ENCODE data around the gene TKFC. TPM values are rescaled to one million over a fixed set of nuclear protein-coding genes. Genes with fewer than 3 reads are reported as not detected.

Gene TKFC
- total RNA-seq (41.5 and 42.3 TPM in 2 replicates), polyA plus RNA-seq (98.4 and 104 TPM in 2 replicates)

GRCh38 chr11:61332797-61333549, at the start of gene TKFC, which contains the start of gene DDB1:
TKFC (plus strand) TSS chr11:61333228; CDS start chr11:61334729, 1,501 bp downstream.
DDB1 (minus strand) TSS chr11:61333105; CDS start chr11:61332968, 137 bp downstream.
- peak; percentile 98 for DNase-seq (ENCODE audit: low spot score)
- peak within 1 kb of the TSS; percentile 95 for H3K27ac ChIP-seq
- under 1% methylated on average over 62 of the region's 81 CpGs for WGBS (ENCODE audit: low lambda C conversion rate, missing lambda C conversion rate)
- no peaks in the 10 kb centered on the region for H3K36me3 ChIP-seq (replicated peaks; ENCODE audit: insufficient read depth, low read depth)
- H3K79me2 ChIP-seq = peaks cover 54% of the 10 kb centered on the region
- H2AFZ ChIP-seq = peak within 1 kb of the TSS; percentile 72
- H3K9me2 ChIP-seq (replicated peaks; ENCODE audit: insufficient read depth) = no peaks in the 10 kb centered on the region
- peak within 1 kb of the TSS; percentile 80 for H3K4me3 ChIP-seq
- peaks cover 33% of the 10 kb centered on the region for H4K20me1 ChIP-seq (ENCODE audit: insufficient read depth, poor library complexity, severe bottlenecking)
- H3K4me2 ChIP-seq = peak within 1 kb of the TSS; percentile 87
- H3K27me3 ChIP-seq = no peaks in the 10 kb centered on the region
- TF ChIP-seq CTCF (IDR thresholded peaks at IDR 0.05; ENCODE audit: poor library complexity) = no peak
- no peaks in the 10 kb centered on the region for H3K9me3 ChIP-seq (ENCODE audit: low read depth)
- H3K4me1 ChIP-seq (ENCODE audit: insufficient read depth) = peaks cover 26% of the 10 kb centered on the region

GRCh38 chr11:61283613-61284012, 49.4 kb upstream of the TKFC start:
- WGBS (ENCODE audit: low lambda C conversion rate, missing lambda C conversion rate) = 94% methylated on average over 4 of the region's 4 CpGs
- H3K4me2 ChIP-seq = no peak overlapping the region
- no peaks in the 10 kb centered on the region for H3K9me3 ChIP-seq (ENCODE audit: low read depth)

GRCh38 chr11:61287338-61287977, 45.6 kb upstream of the TKFC start:
- Histone ChIP-seq H2AFZ (no peak overlapping the region), H3K36me3 (replicated peaks; ENCODE audit: insufficient read depth, low read depth) (no peaks in the 10 kb centered on the region), H4K20me1 (ENCODE audit: insufficient read depth, poor library complexity, severe bottlenecking) (no peaks in the 10 kb centered on the region), H3K27ac (no peak overlapping the region), H3K9me2 (replicated peaks; ENCODE audit: insufficient read depth) (no peaks in the 10 kb centered on the region), H3K4me2 (no peak overlapping the region), H3K79me2 (peaks cover 7% of the 10 kb centered on the region), H3K9me3 (ENCODE audit: low read depth) (no peaks in the 10 kb centered on the region), H3K4me1 (ENCODE audit: insufficient read depth) (no peaks in the 10 kb centered on the region), H3K4me3 (no peak overlapping the region), H3K27me3 (no peaks in the 10 kb centered on the region)
- TF ChIP-seq EZH2 (IDR thresholded peaks at IDR 0.05; ENCODE audit: borderline replicate concordance) = no peak
- no peak for TF ChIP-seq CTCF (IDR thresholded peaks at IDR 0.05; ENCODE audit: poor library complexity)
- no peak for TF ChIP-seq EZH2phosphoT487 (IDR thresholded peaks at IDR 0.05; ENCODE audit: low read depth, severe bottlenecking, unreplicated experiment)
- DNase-seq (ENCODE audit: low spot score) = no peak
- WGBS (ENCODE audit: low lambda C conversion rate, missing lambda C conversion rate) = 86% methylated on average over 14 of the region's 14 CpGs

More at GRCh38 chr11:61283613-61284012, 49.4 kb upstream of the TKFC start:
- no peaks in the 10 kb centered on the region for H3K9me2 ChIP-seq (replicated peaks; ENCODE audit: insufficient read depth)
- no peak overlapping the region for H2AFZ ChIP-seq
- no peaks in the 10 kb centered on the region for H3K36me3 ChIP-seq (replicated peaks; ENCODE audit: insufficient read depth, low read depth)
- DNase-seq (ENCODE audit: low spot score) = no peak
- H3K27me3 ChIP-seq = no peaks in the 10 kb centered on the region
- no peaks in the 10 kb centered on the region for H3K79me2 ChIP-seq
- H3K27ac ChIP-seq = no peak overlapping the region
- H3K4me3 ChIP-seq = no peak overlapping the region
- H3K4me1 ChIP-seq (ENCODE audit: insufficient read depth) = no peaks in the 10 kb centered on the region
- no peaks in the 10 kb centered on the region for H4K20me1 ChIP-seq (ENCODE audit: insufficient read depth, poor library complexity, severe bottlenecking)
- no peak for TF ChIP-seq CTCF (IDR thresholded peaks at IDR 0.05; ENCODE audit: poor library complexity)
- no peak for TF ChIP-seq EZH2 (IDR thresholded peaks at IDR 0.05; ENCODE audit: borderline replicate concordance)
- no peak for TF ChIP-seq EZH2phosphoT487 (IDR thresholded peaks at IDR 0.05; ENCODE audit: low read depth, severe bottlenecking, unreplicated experiment)

All from hepatocyte (in vitro differentiated cells).